Measurements from ENCODE around the gene MYOCD.

GRCh38 chr17:12739500-12739899 lies 73.8 kb downstream of the MYOCD start:
- TF ChIP-seq POLR2AphosphoS5 (IDR thresholded peaks at IDR 0.05) (no peak), POLR2A (IDR thresholded peaks at IDR 0.05) (no peak), CTCF (IDR thresholded peaks at IDR 0.05) (no peak)

Measured in suprapubic skin (tissue), 4 donors.